ENCODE results near the gene PPFIBP2.

Gene PPFIBP2

DNA sequence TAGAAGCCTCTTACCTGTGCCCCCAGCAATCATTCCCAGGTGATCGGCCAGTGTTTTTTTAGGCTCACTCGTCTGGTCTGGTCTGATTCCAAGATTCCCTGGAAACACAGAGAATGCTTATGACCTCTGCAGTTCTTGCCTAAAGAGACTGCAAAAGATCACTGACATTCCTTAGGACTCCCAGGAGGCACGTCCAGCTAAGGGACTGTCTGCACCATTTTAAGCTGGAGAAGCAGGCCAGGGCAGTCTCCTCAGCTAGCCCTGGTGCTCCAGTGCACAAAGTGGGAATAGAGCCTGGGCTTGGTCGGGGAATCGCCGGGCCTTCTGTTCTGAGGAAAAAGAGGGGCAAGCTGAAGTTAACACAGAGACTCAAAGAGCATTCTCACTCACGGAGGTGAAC, 154.7 kb downstream of the PPFIBP2 start:
- Mint-ChIP-seq H3K36me3 (no peaks in the 10 kb centered on the region), H3K4me1 (peaks cover 21% of the 10 kb centered on the region)

DNA sequence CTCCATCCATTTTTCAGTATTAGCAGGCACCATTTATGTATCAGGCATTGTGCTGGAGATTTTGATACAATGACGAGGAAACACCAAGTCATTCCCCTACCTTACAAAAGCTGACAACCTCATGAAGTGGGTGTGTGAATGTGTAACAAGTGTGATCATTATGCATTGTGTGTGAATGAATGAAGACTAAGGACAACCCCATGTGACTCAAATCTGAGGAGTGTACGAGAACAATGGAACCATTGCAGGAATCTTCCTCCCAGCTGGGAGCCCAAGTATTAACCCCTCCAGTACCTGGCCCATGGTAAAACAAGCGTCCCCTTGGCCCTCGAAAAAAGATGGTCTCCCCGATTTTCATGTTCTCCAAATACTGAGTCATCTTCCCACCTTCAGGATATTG, 155.1 kb downstream of the PPFIBP2 start:
- no peak overlapping the region for H3K4me3 Mint-ChIP-seq
- H3K27me3 Mint-ChIP-seq: no peaks in the 10 kb centered on the region
- no peak for ATAC-seq (ENCODE audit: low read depth)

More for the DNA sequence above, 154.7 kb downstream of the PPFIBP2 start:
- H3K9me3 Mint-ChIP-seq: no peaks in the 10 kb centered on the region
- no peak overlapping the region for H3K27ac Mint-ChIP-seq
- DNase-seq (ENCODE audit: low spot score in 2 of 2) (no peak), ATAC-seq (ENCODE audit: low read depth) (no peak)
- H3K27me3 Mint-ChIP-seq: no peaks in the 10 kb centered on the region
- no peak overlapping the region for H3K4me3 Mint-ChIP-seq

DNA sequence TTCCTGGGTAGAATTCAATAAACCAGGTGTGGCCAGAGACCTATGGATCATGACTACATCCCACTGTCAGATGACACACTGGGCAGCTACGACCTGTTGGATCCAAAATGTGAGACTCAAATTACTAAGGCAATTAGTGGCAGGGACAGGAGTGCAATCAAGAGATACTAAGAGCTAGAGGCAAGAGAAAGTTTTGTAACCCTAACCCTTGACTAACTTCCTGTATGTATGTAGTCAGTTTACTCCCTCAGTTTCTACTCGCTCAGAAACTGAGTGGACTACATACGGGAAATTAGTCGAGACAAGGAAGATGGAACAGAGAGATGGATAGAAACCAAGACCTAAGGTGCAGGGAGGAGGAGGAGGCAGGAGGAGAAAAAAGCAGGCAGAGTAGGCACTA, 156.8 kb downstream of the PPFIBP2 start:
- Mint-ChIP-seq H3K4me3 (no peak overlapping the region), H3K27ac (peak overlapping the region; percentile 90), H3K36me3 (no peaks in the 10 kb centered on the region), H3K9me3 (no peaks in the 10 kb centered on the region), H3K27me3 (peaks cover under 1% of the 10 kb centered on the region), H3K4me1 (peaks cover 26% of the 10 kb centered on the region)
- DNase-seq (ENCODE audit: low spot score in 2 of 2) (no peak), ATAC-seq (ENCODE audit: low read depth) (no peak)

More for the DNA sequence above, 155.1 kb downstream of the PPFIBP2 start:
- no peaks in the 10 kb centered on the region for H3K36me3 Mint-ChIP-seq
- DNase-seq (ENCODE audit: low spot score in 2 of 2): no peak
- peaks cover 22% of the 10 kb centered on the region for H3K4me1 Mint-ChIP-seq
- no peak overlapping the region for H3K27ac Mint-ChIP-seq
- no peaks in the 10 kb centered on the region for H3K9me3 Mint-ChIP-seq

DNA sequence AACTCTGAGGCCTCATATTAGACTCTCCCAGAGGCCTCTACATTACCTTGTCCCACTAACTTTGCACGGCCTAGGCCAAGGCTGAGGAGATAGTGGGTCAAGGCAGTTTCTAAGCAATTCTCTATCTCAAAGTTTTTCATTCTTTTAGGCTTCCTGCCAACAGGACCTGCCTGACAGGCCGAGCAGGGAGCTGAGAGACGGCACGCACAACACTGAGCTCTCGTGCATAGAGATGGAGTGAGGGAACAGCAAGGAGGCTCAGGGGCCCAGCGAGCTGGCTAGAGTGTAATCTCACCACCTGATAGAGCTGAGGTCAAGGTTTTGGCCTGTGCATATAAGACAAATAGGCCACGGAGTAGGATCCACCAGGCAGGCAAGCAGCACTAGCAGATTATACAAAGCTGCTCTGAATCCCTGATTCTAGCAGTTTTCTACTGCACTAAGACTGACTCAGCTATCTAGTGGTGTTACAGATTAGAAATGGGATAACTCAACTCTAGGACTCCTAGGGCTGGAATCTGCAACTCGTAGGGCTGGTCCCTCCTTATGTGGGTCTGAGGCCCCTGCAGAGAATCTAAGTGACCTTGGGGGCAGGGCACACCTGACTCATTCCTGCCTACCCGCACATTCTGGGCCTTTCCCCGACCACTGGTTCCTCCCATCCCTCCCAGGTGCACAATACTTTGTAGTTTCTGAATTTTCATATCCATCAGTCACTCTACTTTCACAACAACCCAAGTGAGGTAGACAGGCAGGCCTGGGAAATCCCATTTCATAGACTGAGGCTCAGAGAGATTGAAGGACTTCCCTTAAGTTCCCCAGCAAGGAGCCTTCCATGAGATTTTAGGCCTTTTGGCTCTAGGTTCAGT, 157.8 kb downstream of the PPFIBP2 start:
- peak; percentile 52 for ATAC-seq (ENCODE audit: low read depth)
- DNase-seq (ENCODE audit: low spot score in 2 of 2): no peak
- H3K9me3 Mint-ChIP-seq: no peaks in the 10 kb centered on the region
- peak overlapping the region; percentile 90 for H3K27ac Mint-ChIP-seq
- H3K4me3 Mint-ChIP-seq: no peak overlapping the region
- peaks cover 2% of the 10 kb centered on the region for H3K27me3 Mint-ChIP-seq
- H3K36me3 Mint-ChIP-seq: no peaks in the 10 kb centered on the region
- H3K4me1 Mint-ChIP-seq: peaks cover 24% of the 10 kb centered on the region

DNA sequence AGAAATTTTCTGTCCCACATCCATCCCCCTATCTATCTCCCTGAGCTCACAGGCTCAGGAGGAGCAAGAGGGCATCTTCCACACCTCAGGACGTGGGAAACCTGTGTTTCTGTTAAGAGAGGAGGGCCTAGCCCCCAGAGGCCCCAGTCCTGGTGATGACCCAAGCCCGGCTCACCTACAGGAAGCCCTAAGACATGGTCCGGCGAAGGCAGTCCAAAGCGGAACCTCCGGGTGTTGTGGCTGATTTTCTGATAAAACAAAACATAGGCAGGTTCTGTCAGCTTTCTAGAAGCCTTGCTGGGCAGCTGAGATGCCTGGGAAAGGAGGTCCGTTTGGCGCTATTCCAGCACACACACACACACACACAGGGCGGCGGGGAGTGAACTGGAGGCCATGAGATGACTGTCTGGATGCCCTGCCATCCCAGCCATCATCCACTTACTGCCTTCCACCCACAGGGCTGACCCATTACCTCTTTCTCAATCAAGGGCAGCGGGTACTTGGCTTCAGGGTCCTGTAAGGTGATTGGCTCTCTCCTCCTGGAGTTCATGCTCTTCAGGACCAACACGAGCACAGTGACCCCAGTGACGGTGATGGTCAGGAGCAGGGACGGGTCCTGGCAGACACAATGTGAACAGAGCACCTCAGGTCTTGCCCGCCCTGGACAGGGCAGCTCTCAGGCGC, 158.6 kb downstream of the PPFIBP2 start:
- H3K4me3 Mint-ChIP-seq: peak overlapping the region; percentile 90

DNA sequence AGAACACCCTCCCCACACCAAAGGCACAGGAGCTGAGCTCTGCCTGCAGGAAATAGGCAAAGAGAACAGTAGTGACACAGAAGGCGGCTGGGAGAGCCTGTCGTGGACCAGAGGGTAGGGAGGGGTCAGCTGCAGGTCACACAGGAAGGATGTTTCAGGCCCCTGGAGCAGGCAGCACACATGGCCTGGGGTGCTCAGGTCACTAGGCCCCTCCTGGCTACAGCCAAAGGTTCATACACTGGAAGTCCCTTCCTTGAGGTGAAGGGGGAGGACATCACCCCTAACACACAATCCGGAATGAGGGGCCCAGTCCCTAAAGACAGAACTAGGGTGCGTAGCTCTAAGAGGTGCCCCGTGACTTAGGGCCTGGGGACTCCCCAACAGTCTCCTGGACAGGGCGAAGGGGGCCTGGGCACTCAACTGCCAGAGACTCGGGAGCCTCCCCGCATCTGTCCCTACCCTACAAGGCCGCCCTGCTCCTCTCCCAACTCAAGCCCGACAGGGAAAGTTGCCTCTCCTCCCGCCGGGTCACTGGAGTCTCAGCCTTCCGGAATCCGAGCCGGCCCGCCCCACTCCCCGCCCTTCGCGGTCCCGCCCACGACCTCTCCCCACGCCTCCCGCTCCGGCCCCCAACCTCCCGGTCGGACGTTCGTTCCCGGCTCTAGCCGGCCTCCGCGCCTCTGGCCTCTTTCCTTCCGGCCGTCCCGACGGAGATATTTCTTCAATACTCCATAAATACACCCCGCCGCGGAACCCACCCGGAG, 159.3 kb downstream of the PPFIBP2 start, which contains the start of gene CYB5R2:
Gene CYB5R2 (minus strand): TSS at position 541 of the 764 bp plus-strand sequence. CDS start 675 bp downstream, outside the sequence.
- DNase-seq (ENCODE audit: low spot score in 2 of 2) (peak in 1 of 2 donors; percentile 31), ATAC-seq (ENCODE audit: low read depth) (peak; percentile 37)
- peak within 1 kb of the TSS; percentile 90 for H3K27ac Mint-ChIP-seq
- peaks cover 2% of the 10 kb centered on the region for H3K27me3 Mint-ChIP-seq
- peaks cover 26% of the 10 kb centered on the region for H3K4me1 Mint-ChIP-seq
- H3K4me3 Mint-ChIP-seq: peak within 1 kb of the TSS; percentile 95
- H3K9me3 Mint-ChIP-seq: peaks cover 8% of the 10 kb centered on the region
- peaks cover 3% of the 10 kb centered on the region for H3K36me3 Mint-ChIP-seq

More for the DNA sequence above, 158.6 kb downstream of the PPFIBP2 start:
- Mint-ChIP-seq H3K27ac (peak overlapping the region; percentile 90), H3K27me3 (peaks cover 2% of the 10 kb centered on the region), H3K4me1 (peaks cover 24% of the 10 kb centered on the region), H3K36me3 (peaks cover 3% of the 10 kb centered on the region), H3K9me3 (peaks cover 4% of the 10 kb centered on the region)
- DNase-seq (ENCODE audit: low spot score in 2 of 2): no peak
- ATAC-seq (ENCODE audit: low read depth): no peak

DNA sequence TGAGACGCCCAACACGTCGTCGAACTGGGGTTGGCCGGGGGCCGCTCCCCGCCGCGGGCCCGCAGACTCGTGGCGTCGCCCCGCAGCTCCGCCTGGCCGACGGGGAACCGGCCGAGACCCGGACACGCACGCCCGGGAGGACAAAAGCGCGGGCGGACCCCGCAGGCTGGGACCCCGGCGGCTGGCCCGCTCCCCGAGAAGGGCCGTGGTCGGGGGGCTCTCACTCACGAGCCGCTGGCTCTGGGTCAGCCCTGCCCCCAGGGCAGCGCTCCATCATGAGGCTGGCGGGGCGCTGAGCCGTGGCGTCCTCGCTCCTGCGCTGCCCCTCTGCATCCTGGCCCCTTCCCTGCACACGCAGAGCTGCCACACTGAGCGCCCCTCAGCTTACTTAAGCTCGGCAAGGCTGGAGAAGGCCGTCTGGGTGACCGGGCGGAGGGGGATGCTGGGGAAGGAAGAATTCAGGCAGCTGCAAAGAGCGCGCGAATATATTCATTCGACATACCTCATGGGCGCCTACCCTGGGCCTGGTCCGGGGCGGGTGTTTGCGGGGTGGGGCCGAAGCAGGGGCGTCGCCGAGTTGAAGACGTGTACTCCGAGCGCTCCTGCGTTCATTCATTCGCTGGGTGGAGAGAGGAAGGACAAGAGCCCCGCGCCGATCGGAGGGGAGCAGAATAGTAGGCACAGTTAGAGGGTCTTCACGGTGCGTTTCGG, 160.1 kb downstream of the PPFIBP2 start:
- Mint-ChIP-seq H3K9me3 (peaks cover 8% of the 10 kb centered on the region), H3K27ac (peak overlapping the region; percentile 90), H3K4me3 (peak overlapping the region; percentile 95), H3K27me3 (peaks cover 2% of the 10 kb centered on the region), H3K4me1 (peaks cover 27% of the 10 kb centered on the region), H3K36me3 (peaks cover 3% of the 10 kb centered on the region)
- DNase-seq (ENCODE audit: low spot score in 2 of 2) (no peak), ATAC-seq (ENCODE audit: low read depth) (peak; percentile 65)

DNA sequence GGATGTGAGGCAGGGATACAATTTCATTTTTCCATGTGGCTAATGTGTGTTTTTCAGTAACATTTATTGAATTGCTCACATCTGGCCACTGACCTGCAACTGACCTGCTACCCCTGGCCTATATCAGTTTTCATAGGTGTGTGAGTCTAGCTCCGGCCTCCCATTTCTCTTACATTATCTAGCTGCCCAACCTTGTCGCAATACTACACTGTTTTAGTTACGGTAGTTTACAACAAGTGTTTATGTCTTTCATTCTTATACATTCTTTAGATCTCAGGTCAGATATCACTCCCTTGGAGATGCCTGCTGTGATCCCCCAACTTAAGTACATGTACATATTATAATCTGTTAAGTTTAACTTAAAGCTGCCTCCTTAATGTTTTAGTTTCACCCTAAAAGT, 161.8 kb downstream of the PPFIBP2 start:
- Mint-ChIP-seq H3K9me3 (peaks cover 8% of the 10 kb centered on the region), H3K4me1 (peaks cover 27% of the 10 kb centered on the region), H3K27me3 (peaks cover 2% of the 10 kb centered on the region), H3K27ac (no peak overlapping the region), H3K36me3 (peaks cover 3% of the 10 kb centered on the region), H3K4me3 (no peak overlapping the region)
- no peak for ATAC-seq (ENCODE audit: low read depth)
- DNase-seq (ENCODE audit: low spot score in 2 of 2): no peak

DNA sequence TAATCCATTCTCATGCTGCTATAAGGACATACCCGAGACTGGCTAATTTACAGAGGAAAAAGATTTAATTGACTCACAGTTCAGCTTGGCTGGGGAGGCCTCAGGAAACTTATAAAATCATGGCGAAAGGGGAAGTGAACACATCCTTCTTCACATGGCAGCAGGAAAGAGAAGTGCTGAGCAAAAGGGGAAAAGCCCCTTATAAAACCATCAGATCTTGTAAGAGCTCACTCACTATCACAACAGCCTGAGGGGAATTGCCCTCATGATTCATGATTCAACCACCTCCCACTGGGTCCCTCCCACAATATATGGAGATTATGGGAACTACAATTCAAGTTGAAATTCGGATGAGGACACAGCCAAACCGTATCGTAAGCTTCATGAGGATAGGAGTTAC, 163.3 kb downstream of the PPFIBP2 start:
- H3K4me1 Mint-ChIP-seq: peaks cover 21% of the 10 kb centered on the region
- H3K36me3 Mint-ChIP-seq: peaks cover 6% of the 10 kb centered on the region
- no peak for DNase-seq (ENCODE audit: low spot score in 2 of 2)
- H3K4me3 Mint-ChIP-seq: no peak overlapping the region
- peaks cover 2% of the 10 kb centered on the region for H3K27me3 Mint-ChIP-seq
- H3K27ac Mint-ChIP-seq: no peak overlapping the region
- no peak for ATAC-seq (ENCODE audit: low read depth)
- H3K9me3 Mint-ChIP-seq: peaks cover 10% of the 10 kb centered on the region

DNA sequence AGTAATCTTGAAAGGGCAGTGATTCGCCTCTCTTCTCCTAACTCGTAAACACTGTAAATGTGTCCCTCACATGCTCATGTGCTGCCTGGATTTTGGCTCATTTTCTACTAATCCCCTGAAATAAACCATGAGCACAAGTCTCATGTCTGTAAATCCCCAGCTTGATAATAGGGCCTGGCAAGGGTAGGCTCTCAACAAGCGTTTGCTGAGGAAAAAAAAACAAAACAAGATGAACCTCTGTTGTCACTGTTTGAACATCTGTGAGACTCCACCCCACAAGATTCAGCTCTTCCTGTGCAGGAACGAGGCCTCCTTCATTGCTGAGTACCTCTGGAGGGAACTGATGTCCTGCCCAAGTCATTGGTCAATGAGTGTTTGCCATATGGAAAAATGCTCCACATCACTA, 164.0 kb downstream of the PPFIBP2 start:
- Mint-ChIP-seq H3K27me3 (peaks cover 2% of the 10 kb centered on the region), H3K36me3 (peaks cover 6% of the 10 kb centered on the region), H3K4me3 (no peak overlapping the region), H3K27ac (no peak overlapping the region), H3K4me1 (peaks cover 14% of the 10 kb centered on the region), H3K9me3 (peaks cover 10% of the 10 kb centered on the region)
- no peak for DNase-seq (ENCODE audit: low spot score in 2 of 2)
- no peak for ATAC-seq (ENCODE audit: low read depth)

DNA sequence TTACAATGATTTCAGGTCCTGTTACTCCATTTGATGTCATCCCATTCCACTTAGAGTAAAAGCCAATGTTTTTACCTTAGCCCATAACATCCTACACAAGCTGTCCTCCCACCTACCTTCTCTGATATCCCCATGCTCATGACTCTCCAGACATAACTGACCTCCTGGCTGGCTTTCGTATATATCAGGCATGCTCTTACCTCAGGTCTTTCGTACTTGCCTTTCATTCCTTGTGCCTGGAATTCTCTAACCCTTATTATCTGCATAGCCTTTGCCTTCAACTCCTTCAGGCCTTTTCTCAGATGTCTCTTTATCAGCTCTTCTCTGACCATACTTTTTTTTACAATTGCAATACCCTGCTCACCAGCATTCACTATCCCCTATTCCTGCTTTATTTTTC, 169.8 kb downstream of the PPFIBP2 start:
- Mint-ChIP-seq H3K4me3 (no peak overlapping the region), H3K4me1 (no peaks in the 10 kb centered on the region), H3K27ac (no peak overlapping the region), H3K9me3 (peaks cover 2% of the 10 kb centered on the region), H3K27me3 (peaks cover 7% of the 10 kb centered on the region), H3K36me3 (peaks cover 2% of the 10 kb centered on the region)
- ATAC-seq (ENCODE audit: low read depth): no peak
- DNase-seq (ENCODE audit: low spot score in 2 of 2): no peak

DNA sequence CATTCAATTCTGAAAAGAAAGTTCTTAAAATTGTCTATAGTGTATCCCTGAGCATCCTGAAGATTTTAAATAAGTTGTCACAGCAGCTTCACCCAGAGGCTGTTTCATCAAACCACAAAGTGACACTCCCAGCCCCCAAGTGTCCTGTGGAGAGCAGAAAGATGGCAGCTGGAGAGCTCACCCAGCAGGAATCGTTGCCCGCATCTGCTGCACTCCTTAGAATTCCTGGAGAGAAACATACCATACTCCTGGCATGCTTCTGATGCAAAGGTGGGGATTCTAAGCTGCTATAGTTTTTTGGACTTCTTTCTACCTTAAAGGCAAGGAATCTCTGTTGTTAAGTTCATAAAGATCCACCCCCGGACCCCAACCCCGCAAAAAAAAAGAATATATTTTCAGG, 173.0 kb downstream of the PPFIBP2 start:
- Mint-ChIP-seq H3K9me3 (no peaks in the 10 kb centered on the region), H3K4me3 (no peak overlapping the region), H3K36me3 (no peaks in the 10 kb centered on the region), H3K27me3 (peaks cover 10% of the 10 kb centered on the region), H3K27ac (no peak overlapping the region), H3K4me1 (no peaks in the 10 kb centered on the region)
- ATAC-seq (ENCODE audit: low read depth): no peak
- DNase-seq (ENCODE audit: low spot score in 2 of 2): no peak

DNA sequence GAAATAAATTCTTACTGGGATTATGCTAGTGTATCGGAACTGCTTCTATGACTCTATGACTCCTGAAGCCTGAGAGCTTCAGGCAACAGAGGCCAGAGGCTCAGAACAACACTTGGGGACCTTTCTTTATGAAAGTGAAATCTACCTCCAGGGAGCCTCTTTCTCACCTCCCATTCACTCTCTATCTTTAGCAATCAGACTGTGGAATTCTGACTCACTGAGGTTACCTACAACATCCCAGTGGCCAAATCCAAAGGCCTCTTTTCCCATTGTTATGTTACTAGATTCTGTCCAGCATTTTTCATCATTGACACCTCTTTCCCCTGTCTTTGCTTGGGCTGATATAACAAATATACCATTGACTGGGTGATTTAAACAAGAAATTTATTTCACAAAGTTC, 173.6 kb downstream of the PPFIBP2 start:
- ATAC-seq (ENCODE audit: low read depth): no peak
- Mint-ChIP-seq H3K9me3 (no peaks in the 10 kb centered on the region), H3K36me3 (no peaks in the 10 kb centered on the region), H3K27ac (no peak overlapping the region), H3K27me3 (peaks cover 11% of the 10 kb centered on the region), H3K4me3 (no peak overlapping the region), H3K4me1 (no peaks in the 10 kb centered on the region)
- DNase-seq (ENCODE audit: low spot score in 2 of 2): no peak
